ENCODE data around the gene PIK3R6.
A peak's percentile ranks its signal among the peaks of the same experiment; 100 is the strongest.

- TF ChIP-seq SMARCA5 (IDR thresholded peaks at IDR 0.05) (0 out of 2 replicates have a peak, but pooled peaks have one; percentile 55), CBFB (IDR thresholded peaks at IDR 0.05; ENCODE audit: low read depth) (no peak), MYC (IDR thresholded peaks at IDR 0.05; ENCODE audit: insufficient read depth, insufficient read length, insufficient replicate concordance, low read length, severe bottlenecking) (no peak), BMI1 (IDR thresholded peaks at IDR 0.05; ENCODE audit: borderline replicate concordance) (no peak), KDM1A (IDR thresholded peaks at IDR 0.05; ENCODE audit: borderline replicate concordance) (no peak), CHD1 (IDR thresholded peaks at IDR 0.05; ENCODE audit: low read depth, low read length) (no peak), CTCF (IDR thresholded peaks at IDR 0.05 in 2 of 3, conservative IDR thresholded peaks at IDR 0.05 in 1 of 3; ENCODE audit: control insufficient read depth in 2 of 3, extremely low read depth in 1 of 3, insufficient read depth in 1 of 3, low read depth in 3 of 3, low read length in 3 of 3) (no peak), MAX (IDR thresholded peaks at IDR 0.05; ENCODE audit: low read depth, low read length) (no peak), REST (IDR thresholded peaks at IDR 0.05; ENCODE audit: low read depth, low read length) (no peak), ESRRA (IDR thresholded peaks at IDR 0.05; ENCODE audit: low read length) (no peak), ZNF24 (IDR thresholded peaks at IDR 0.05) (no peak), TCF7 (IDR thresholded peaks at IDR 0.05; ENCODE audit: borderline replicate concordance) (no peak), SRF (IDR thresholded peaks at IDR 0.05; ENCODE audit: low read depth in 2 of 2, low read length in 2 of 2) (no peak)
Observed at GRCh38 chr17:8844229-8845218, 22.9 kb downstream of the PIK3R6 start.

Data from GM12878 (cell line).